K562 treated with DMSO at 1 percent for 48 hours (cell line): ENCODE measurements around the gene ATP6V1B1. TPM values are rescaled to one million over a fixed set of nuclear protein-coding genes. Genes with fewer than 3 reads are reported as not detected.

ENCODE experiments used
- total RNA-seq: library from RNA; unstranded; fragments of 300-600 nt; gene quantifications from 2 replicates; pipeline ENCODE4 v1.2.3, GENCODE V29; 2022; ENCODE audit warnings: low replicate concordance; ENCODE audit errors: extremely low read depth

Gene ATP6V1B1
- total RNA-seq: not detected in 2 replicates

GRCh38 chr2:70935468-70936164, at the start of gene ATP6V1B1:
ATP6V1B1 (plus strand) TSS chr2:70935900; CDS start chr2:70935955, 55 bp downstream.

GRCh38 chr2:70978341-70979179, 42.9 kb downstream of the ATP6V1B1 start, which contains the start of gene ANKRD53:
ANKRD53 (plus strand) TSS chr2:70978630; CDS start chr2:70978646, 16 bp downstream.

GRCh38 chr2:70994699-70995425, 59.2 kb downstream of the ATP6V1B1 start, which contains the start of gene TEX261:
TEX261 (minus strand) TSS chr2:70994873; CDS start chr2:70994757, 116 bp downstream.

Other genes starting within 250 kb of the ATP6V1B1 start
- not detected in 2 replicates for gene ADD2, start 167.7 kb upstream of the ATP6V1B1 start, total RNA-seq
- gene FIGLA, start 145.3 kb upstream of the ATP6V1B1 start, total RNA-seq: not detected in 2 replicates
- not detected in 2 replicates for gene CLEC4F, start 115.3 kb upstream of the ATP6V1B1 start, total RNA-seq
- gene CD207, start 100.1 kb upstream of the ATP6V1B1 start, total RNA-seq: not detected in 2 replicates
- gene VAX2, start 35.3 kb upstream of the ATP6V1B1 start, total RNA-seq: not detected in 2 replicates
- not detected in 2 replicates for gene ANKRD53, start 42.7 kb downstream of the ATP6V1B1 start, total RNA-seq
- gene TEX261, start 59.0 kb downstream of the ATP6V1B1 start, total RNA-seq: not detected in 2 replicates
- gene NAGK, start 132.7 kb downstream of the ATP6V1B1 start, total RNA-seq: not detected in 2 replicates
- not detected in 2 replicates for gene MCEE, start 194.3 kb downstream of the ATP6V1B1 start, total RNA-seq
- gene MPHOSPH10, start 194.7 kb downstream of the ATP6V1B1 start, total RNA-seq: not detected in 2 replicates